Gastrocnemius medialis (tissue), 4 donors: ENCODE measurements around the gene CLEC4F. TPM values are rescaled to one million over a fixed set of nuclear protein-coding genes. Genes with fewer than 3 reads are reported as not detected.

Source experiments
- ATAC-seq, 2 donors: fragments of 150-250 bp; one replicate each; pipeline ENCODE4 v1.9.1; 2016
- DNase-seq, 2 donors: peaks; one replicate each; pipeline ENCODE4 v3.0.0-alpha.2; 2019
- H3K27ac ChIP-seq, 4 donors: fragments of 200-600 bp; sonication (generic); 1 replicate in 1 of 4; 2 replicates in 3 of 4; pipeline ENCODE4 v1.5.1; 2016 to 2018; ENCODE audit warnings: mild to moderate bottlenecking in 2 of 4, moderate library complexity in 1 of 4
- H3K27me3 ChIP-seq, 3 donors: fragments of 200-600 bp; sonication (generic) in 2 of 3; 1 replicate in 1 of 3; 2 replicates in 2 of 3; pipeline versions ENCODE4 v1.5.1 to v1.6.0; 2016 to 2019; ENCODE audit warnings: mild to moderate bottlenecking in 1 of 3, moderate library complexity in 1 of 3
- H3K36me3 ChIP-seq, 2 donors: fragments of 200-600 bp; sonication (generic) in 1 of 2; one replicate each; pipeline ENCODE4 v1.5.1; 2017 to 2018
- H3K4me1 ChIP-seq, 2 donors: fragments of 200-600 bp; sonication (generic) in 1 of 2; one replicate each; pipeline ENCODE4 v1.5.1; 2016 to 2017; ENCODE audit warnings: mild to moderate bottlenecking in 2 of 2
- H3K4me3 ChIP-seq, 4 donors: fragments of 200-600 bp; sonication (generic) in 3 of 4; 1 replicate in 1 of 4; 2 replicates in 3 of 4; pipeline ENCODE4 v1.5.1; 2016 to 2019; ENCODE audit warnings: mild to moderate bottlenecking in 2 of 4
- H3K9me3 ChIP-seq, 3 donors: fragments of 200-600 bp; sonication (generic) in 2 of 3; 1 replicate in 1 of 3; 2 replicates in 2 of 3; pipeline ENCODE4 v1.5.1; 2016 to 2019
- CTCF ChIP-seq, 5 experiments: fragments of 450-650 bp in 3 of 5; fragments of 200-600 bp in 2 of 5; sonication (generic) in 2 of 5; IDR thresholded peaks in 4 of 5; conservative IDR thresholded peaks in 1 of 5; 1 replicate in 4 of 5; 2 replicates in 1 of 5; pipeline ENCODE4 v1.5.1; 2016 to 2019; ENCODE audit warnings: antibody characterized with exemption in 5 of 5, mild to moderate bottlenecking in 3 of 5, moderate library complexity in 3 of 5
- POLR2A ChIP-seq, 2 donors: fragments of 450-650 bp; IDR thresholded peaks; one replicate each; pipeline ENCODE4 v1.6.1; 2017; ENCODE audit warnings: antibody characterized with exemption in 2 of 2, mild to moderate bottlenecking in 2 of 2, moderate library complexity in 2 of 2
- in situ Hi-C, 4 donors: fragments of 200-750 bp; cut with MboI; loops; one replicate each; pipeline versions ENCODE4 v1.15.0 to v1.8.0; 2017; ENCODE audit warnings: low sequenced_read_pairs in 4 of 4
- intact Hi-C: fragments of 100-400 bp; cut with DNase I; formaldehyde crosslinking; loops from one replicate; pipeline ENCODE4 v1.15.1; 2023; ENCODE audit warnings: low total_unique reads
- total RNA-seq, 4 donors: library from RNA; depleted of rRNA; stranded (reverse); fragments of >200 nt; gene quantifications; one replicate each; pipeline versions ENCODE4 v1.1.0 to v1.2.3, GENCODE V29; 2016

The CLEC4F gene
- total RNA-seq, 4 donors from 2014 or later: 0.59 TPM; not detected in 3

- Histone ChIP-seq H3K4me3 (no peak overlapping the region), H3K27me3 (peaks cover 15 to 27% (median 16%) of the 10 kb centered on the region in 3 donors), H3K36me3 (no peaks in the 10 kb centered on the region), H3K27ac (no peak overlapping the region), H3K9me3 (no peaks in the 10 kb centered on the region), H3K4me1 (peaks cover 5% of the 10 kb centered on the region in 2 donors)
- in situ Hi-C loops: loop anchor here in 1 of 4 donors (25.0 kb wide), 1 partner anchor 152 kb away; the partner anchor contains the start of gene ATP6V1B1
- intact Hi-C loops: no loop called here
- no peak for ATAC-seq
- no peak for TF ChIP-seq POLR2A (IDR thresholded peaks at IDR 0.05)
- TF ChIP-seq CTCF (IDR thresholded peaks at IDR 0.05 in 4 of 5, conservative IDR thresholded peaks at IDR 0.05 in 1 of 5): no peak
- DNase-seq: no peak
These were observed 35.1 kb downstream of the CLEC4F start for GRCh38 chr2:70785137-70785911.

GRCh38 chr2:70784320-70784719, 36.1 kb downstream of the CLEC4F start:
- DNase-seq (no peak), ATAC-seq (no peak)
- in situ Hi-C loops (loop anchor here in 1 of 4 donors (25.0 kb wide), 1 partner anchor 153 kb away; the partner anchor contains the start of gene ATP6V1B1), intact Hi-C loops (no loop called here)
- peaks cover 8 to 17% (median 9%) of the 10 kb centered on the region in 3 donors for H3K27me3 ChIP-seq
- no peak overlapping the region for H3K27ac ChIP-seq
- H3K36me3 ChIP-seq: no peaks in the 10 kb centered on the region
- H3K9me3 ChIP-seq: no peaks in the 10 kb centered on the region
- TF ChIP-seq CTCF (IDR thresholded peaks at IDR 0.05 in 4 of 5, conservative IDR thresholded peaks at IDR 0.05 in 1 of 5): no peak
- no peak for TF ChIP-seq POLR2A (IDR thresholded peaks at IDR 0.05)
- no peak overlapping the region for H3K4me3 ChIP-seq
- no peaks in the 10 kb centered on the region for H3K4me1 ChIP-seq

DNA sequence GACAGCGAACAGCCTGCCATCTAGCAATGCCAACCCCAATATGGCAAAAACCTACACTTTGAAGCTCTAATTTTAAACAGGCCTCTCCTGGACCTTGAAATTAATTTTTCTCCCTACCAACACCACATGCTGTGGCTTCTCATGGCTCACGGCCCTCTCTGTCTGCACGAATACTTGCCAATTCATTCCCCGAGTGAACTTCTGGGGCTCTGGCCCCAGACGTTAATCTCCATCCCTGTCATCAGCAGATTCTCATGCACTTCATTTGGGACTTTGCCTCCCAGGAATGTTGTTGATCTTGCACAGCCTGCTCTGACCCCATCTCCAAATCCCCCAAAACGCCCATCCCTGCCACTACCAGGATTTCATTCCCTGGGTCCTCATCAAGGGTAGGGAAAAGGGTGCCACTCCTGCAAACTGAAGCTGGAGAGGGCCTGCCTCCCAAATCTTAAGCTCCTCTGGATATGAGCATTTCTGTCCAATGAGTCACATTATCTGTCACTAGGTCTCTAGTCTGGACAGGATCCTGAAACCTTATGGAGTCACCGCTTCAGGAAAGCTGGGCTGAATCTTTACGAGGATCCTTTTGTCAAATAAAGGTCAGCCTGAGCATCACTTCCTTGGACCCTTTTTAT, 40.4 kb downstream of the CLEC4F start:
- peaks cover 0 to 9% (median 4%) of the 10 kb centered on the region in 3 donors for H3K27me3 ChIP-seq
- H3K36me3 ChIP-seq: no peaks in the 10 kb centered on the region
- H3K27ac ChIP-seq: no peak overlapping the region
- H3K4me3 ChIP-seq: no peak overlapping the region
- ATAC-seq (no peak), DNase-seq (no peak)
- H3K4me1 ChIP-seq: no peaks in the 10 kb centered on the region
- H3K9me3 ChIP-seq: no peaks in the 10 kb centered on the region
- intact Hi-C loops: no loop called here
- TF ChIP-seq CTCF (IDR thresholded peaks at IDR 0.05 in 4 of 5, conservative IDR thresholded peaks at IDR 0.05 in 1 of 5) (no peak), POLR2A (IDR thresholded peaks at IDR 0.05) (no peak)
- in situ Hi-C loops: loop anchor here in 1 of 4 donors (25.0 kb wide), 1 partner anchor 157 kb away; the partner anchor contains the start of gene ATP6V1B1

DNA sequence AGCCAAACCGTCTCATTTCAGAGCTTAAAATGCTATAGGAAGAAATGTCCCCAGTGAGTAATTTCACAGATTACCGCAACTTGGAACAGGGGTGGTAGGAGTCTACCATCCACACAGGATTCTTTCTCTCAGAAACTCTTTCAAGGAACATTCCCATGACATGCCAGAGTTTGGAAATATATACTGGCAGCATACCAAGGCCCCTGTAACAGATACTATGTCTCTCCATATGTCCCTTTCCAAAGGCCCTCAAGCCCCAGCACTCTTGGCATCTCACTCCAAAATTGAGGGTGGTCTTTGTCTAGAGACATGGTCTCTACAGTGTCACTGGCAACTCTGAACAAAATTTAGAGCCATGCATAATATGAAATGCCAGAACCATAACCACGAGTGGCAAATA, 40.9 kb downstream of the CLEC4F start:
- intact Hi-C loops: no loop called here
- H3K4me3 ChIP-seq: no peak overlapping the region
- no peaks in the 10 kb centered on the region for H3K4me1 ChIP-seq
- DNase-seq (no peak), ATAC-seq (no peak)
- H3K9me3 ChIP-seq: no peaks in the 10 kb centered on the region
- H3K36me3 ChIP-seq: no peaks in the 10 kb centered on the region
- peaks cover 0 to 9% (median 4%) of the 10 kb centered on the region in 3 donors for H3K27me3 ChIP-seq
- in situ Hi-C loops: loop anchor here in 1 of 4 donors (25.0 kb wide), 1 partner anchor 158 kb away; the partner anchor contains the start of gene ATP6V1B1
- H3K27ac ChIP-seq: no peak overlapping the region
- TF ChIP-seq POLR2A (IDR thresholded peaks at IDR 0.05) (no peak), CTCF (IDR thresholded peaks at IDR 0.05 in 4 of 5, conservative IDR thresholded peaks at IDR 0.05 in 1 of 5) (no peak)
